HPDE6-E6E7 (cell line): ENCODE results near the gene RABAC1.
"Not testable (repeated sequence)": the region's sequence is repeated elsewhere in the genome, so short reads cannot be mapped to it uniquely, and the experiment has no call there.

Source experiments
- DNase-seq: peaks from one replicate; pipeline ENCODE4 v3.0.0; 2011; ENCODE audit warnings: missing footprints; ENCODE audit errors: extremely low spot score

RABAC1 gene

DNA sequence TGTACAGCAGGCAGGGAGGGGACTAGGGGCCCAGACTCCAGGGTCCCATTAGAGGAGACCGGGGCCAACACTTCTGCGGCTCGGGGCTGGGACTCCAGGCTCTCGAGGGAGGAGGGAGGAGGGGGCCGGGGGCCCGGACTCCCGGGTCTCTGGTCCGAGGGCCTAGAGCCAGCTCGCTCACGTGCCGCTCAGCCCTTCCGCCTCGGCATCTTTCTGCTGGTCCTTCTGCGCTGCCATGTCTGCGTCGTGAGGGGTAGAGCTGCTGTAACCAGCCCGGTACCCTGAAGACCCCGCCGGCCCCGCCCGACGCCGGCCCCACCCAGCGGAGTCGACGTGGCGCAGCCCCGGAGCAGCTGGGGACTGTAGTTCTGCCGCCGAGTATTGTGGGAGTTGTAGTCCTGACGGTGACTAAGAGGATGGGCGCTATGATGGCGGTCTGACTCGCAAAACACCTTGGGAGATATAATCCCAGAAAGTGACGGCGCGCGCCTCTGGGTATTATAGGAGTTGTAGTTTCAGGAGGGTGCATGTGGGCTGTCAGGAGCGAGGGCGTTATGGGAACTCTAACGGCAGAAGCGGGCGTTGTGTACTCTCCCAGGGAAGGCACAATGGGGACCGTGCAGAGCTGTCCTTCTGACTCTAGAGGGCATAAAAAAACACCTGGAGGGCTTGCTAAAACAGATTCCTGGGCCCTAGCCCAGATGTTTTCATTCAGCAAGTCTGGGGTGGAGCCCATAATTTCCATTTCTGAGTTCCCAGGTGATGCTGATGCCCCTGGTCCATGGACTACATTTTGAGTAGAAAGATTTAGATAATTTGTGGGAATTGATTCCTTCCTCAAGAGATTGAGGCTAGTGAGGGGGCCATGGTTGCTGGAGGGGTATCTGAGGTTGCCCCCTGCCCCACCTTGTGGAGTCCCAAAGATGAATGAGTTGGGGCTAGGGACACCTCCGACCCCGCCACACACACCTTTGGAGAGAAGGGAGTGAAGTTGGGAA is at the start of gene RABAC1:
TSS of gene RABAC1 (minus strand) at position 266 of the 998 bp plus-strand sequence. CDS start at position 237, 29 bp downstream.
- peak; percentile 92 for DNase-seq

GRCh38 chr19:42006569-42006968 is 47.4 kb upstream of the RABAC1 start:
- no peak for DNase-seq

GRCh38 chr19:42005504-42005903 is 46.4 kb upstream of the RABAC1 start:
- DNase-seq = no peak

- no peak for DNase-seq
Measured at GRCh38 chr19:42003506-42004294, 44.6 kb upstream of the RABAC1 start.

- DNase-seq = no peak
Measured at GRCh38 chr19:41999878-42000208, 40.7 kb upstream of the RABAC1 start.

DNA sequence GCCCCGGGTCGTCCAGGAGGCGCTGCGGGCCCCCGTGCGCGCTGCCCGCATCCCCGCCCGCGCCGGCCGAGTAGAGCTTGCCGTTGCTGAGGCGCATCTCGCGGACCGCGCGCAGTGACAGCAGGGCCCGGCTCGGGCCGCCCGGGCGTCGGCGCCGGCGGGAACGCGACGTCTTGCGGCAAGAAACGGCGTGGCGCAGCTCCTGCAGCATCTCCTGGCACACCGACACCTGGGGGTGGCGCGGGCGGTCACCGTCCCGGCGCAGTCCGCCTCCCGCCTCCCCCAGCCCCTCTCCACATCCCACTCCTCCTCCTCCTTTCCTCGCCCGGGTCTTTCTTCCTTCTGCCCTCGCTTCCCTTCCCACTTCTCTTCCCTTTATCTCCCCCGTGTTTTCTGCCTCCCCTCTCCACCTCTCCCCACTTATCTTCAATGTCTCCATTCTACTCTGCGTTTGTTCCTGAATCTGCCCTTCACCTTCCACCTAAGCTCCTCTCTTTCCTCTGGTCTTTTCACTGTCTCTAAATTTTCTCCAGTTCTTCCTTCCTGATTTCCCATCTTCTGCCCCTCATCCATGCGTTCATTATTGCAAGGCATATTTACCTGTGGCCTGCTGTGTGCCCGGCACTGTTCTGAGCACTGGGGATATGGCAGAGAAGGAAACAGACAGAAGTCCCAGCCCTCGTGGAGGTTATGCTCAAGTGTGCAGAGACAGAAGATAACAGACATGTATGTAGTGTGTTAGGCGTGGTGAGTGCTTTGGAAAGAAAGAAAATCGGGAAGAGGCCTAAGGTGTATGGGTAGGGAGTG is 40.2 kb upstream of the RABAC1 start:
- DNase-seq = no peak

GRCh38 chr19:41998246-41999020 is 39.3 kb upstream of the RABAC1 start:
- DNase-seq = no peak

DNA sequence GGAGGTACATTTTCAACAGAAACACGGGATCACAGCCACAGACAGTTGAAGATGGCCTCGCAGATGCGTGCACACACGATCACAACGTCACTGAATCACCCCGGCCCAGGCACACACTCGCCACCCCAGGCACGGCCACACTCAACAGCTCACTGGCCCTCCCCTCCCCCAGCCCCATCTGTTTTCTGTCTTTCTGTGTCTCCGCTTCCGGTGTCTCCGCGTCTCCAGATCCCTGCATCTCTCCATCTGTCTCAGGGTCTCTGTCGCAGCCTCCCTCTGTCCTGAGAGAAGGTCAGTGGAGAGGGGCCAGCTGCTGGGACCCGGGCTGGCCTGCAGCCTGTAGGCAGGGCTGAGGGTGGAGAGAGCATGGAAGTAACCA is 38.7 kb upstream of the RABAC1 start:
- no peak for DNase-seq

DNA sequence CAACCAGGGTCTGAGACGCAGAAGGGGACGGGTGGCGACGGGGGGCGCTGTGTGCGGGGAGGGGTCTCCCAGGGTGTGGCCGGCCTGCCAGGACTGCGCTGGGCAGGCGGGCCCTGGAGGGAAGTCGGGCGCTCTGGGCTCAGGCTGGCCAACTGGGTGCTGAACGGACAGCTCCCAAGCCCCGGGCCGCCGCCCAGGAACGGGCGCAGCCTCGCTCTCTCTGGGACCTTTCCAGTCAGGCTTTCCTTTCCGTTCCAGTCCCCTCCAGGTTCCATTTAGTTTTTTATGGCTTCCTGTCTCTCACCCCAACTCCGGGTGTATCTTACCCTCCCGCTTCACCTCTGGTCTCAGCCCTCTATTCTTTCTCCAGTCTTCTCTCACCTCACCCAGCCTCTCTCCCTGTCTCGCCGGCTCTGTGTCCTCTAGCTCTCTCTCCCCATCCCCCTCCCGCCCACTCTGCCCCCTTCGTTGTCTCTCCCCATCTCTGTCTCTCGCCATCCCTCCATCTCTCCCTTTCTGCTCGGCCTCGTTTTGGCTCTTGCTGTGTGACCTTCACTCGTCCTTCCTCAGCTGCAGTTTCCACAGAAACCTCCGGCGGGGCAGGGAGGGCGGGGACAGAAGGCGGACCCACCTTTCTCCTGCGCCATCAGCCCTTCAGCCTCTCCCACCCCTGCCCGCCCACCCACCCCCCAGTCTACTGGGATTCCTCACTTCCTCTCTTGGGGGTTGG is 38.2 kb upstream of the RABAC1 start:
- peak; percentile 70 for DNase-seq

GRCh38 chr19:41995959-41996797 is 37.1 kb upstream of the RABAC1 start:
- no peak for DNase-seq

GRCh38 chr19:41994994-41995958 is 36.2 kb upstream of the RABAC1 start:
- no peak for DNase-seq

DNA sequence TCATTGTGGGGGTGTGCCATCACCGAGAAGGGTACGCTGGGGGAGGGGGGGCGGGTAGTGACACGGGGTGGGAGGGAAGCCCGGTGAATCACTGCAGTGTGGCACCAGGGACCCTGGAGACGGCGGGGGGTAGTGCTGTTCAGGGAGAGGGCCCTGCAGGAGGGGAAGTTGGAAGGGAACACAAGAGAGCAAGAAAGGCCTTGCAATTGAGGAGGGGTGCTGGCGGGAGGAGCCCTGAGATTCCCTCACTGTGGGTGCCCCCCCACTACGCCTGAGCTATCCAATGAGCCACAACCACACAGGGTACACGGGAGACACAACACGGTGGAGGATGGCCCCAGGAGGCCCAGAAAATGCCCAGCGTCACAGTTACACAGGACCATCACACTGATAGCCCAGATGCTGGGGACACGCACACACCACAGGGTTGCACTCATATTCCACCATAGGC is 35.4 kb upstream of the RABAC1 start:
- DNase-seq = no peak

DNA sequence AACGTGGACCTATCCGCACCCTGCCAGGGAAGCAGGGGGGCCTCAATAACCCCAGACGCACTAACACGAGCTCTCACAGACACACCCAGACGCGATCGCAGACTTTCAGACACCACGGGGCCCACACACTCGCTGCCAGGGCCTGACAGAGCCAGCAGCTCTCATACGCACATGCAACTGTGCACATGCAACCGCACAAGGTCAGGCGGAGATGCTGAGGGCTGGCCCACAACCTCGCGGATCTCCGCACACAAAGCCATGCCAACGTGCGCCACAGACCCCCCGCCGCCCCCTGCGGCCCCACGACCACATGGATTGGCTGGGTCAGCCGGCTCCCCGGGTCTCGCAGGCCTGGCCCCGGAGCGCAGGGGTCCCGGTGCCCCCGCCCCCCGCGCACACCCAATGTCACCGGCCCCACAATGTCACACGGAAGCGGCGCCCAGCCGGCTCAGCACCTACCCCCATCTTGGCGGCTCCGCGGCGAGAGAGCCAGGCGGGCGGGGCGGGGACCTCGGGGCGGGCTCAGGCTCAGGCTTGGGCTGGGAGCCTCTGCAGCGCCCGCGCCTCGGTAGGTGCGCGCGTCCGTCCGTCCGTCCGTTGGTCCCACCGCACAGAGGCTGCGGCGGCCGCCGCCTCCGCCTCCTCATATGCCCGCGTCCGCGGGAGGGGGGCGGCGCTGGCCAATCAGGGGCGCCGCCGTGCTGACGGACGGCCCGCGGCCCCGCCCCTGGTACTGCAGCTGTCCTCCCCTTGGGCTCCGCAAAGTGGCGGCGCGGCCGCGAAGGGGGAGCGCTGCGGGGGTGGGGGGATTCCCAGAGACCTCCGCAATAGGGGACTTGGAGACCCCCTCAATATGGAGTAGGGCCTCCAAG is 34.7 kb upstream of the RABAC1 start, which contains the start of gene ATP1A3:
TSS of gene ATP1A3 (minus strand) at position 619 of the 872 bp plus-strand sequence. CDS start at position 465, 154 bp downstream.
- peak; percentile 72 for DNase-seq

- not testable (repeated sequence) for DNase-seq
Measured at GRCh38 chr19:41991925-41992569, 32.9 kb upstream of the RABAC1 start.

DNA sequence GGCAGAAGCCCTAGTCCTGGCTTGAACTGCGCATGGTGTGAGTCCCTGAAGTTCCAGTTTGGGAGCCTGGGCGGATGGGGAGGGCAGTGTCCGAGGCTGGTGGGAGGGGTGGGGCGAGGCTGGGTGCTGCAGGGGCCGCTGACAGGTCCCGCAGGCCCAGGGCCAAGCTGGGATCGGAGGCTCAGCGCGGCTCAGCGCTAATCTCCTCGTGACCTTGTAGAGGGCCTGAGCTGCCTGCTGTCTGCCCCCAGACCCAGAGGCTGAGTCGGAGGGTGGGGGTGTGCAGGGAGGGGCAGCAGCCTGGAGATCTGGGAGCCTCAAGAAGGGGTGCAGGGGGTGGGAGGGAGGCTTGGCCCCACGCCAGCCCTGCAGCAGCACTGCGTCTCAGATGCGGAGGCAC is 31.9 kb upstream of the RABAC1 start:
- no peak for DNase-seq

- no peak for DNase-seq
Measured at GRCh38 chr19:41990615-41991014, 31.5 kb upstream of the RABAC1 start.

DNA sequence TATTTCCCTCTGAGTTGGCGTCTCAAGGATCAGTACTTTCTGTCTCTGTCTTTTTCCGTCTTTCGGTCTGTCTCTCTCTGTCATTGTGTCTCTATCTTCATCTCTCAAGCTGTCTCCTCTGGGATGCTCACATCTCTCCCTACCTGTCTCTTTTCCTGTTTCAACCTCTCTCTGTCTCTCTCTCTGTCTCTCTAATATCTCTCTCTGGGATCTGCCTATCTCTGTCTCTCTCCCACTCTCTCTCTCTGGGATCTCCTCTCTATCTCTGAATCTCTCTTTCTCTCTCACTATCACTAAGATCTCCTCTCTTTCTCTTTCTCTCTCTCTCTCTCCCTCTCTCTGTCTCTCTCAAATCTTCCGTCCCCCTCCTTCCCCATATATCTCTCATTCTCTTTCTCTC is 30.9 kb upstream of the RABAC1 start:
- no peak for DNase-seq
